ENCODE measurements around the gene CYP4A22. TPM values are rescaled to one million over a fixed set of nuclear protein-coding genes. Genes with fewer than 3 reads are reported as not detected.
A peak's percentile ranks its signal among the peaks of the same experiment; 100 is the strongest.
"Not testable (repeated sequence)": the region's sequence is repeated elsewhere in the genome, so short reads cannot be mapped to it uniquely, and the experiment has no call there.

The CYP4A22 gene
- not detected in 2 replicates for total RNA-seq

GRCh38 chr1:47137198-47137597 is at the start of gene CYP4A22:
Gene CYP4A22, plus strand, starts transcription at chr1:47137441. Its CDS starts 45 bp downstream, at chr1:47137486.
- no peak for DNase-seq (ENCODE audit: low read depth)
- H3K4me3 ChIP-seq (ENCODE audit: low read depth, low read length): no peak within 1 kb of the TSS
- TF ChIP-seq CTCF (IDR thresholded peaks at IDR 0.05; ENCODE audit: insufficient read depth, low read depth, low read length): no peak

GRCh38 chr1:47089356-47089755 is 47.9 kb upstream of the CYP4A22 start:
- TF ChIP-seq CTCF (IDR thresholded peaks at IDR 0.05; ENCODE audit: insufficient read depth, low read depth, low read length): peak; percentile 41
- not testable (repeated sequence) for H3K4me3 ChIP-seq (ENCODE audit: low read depth, low read length)
- DNase-seq (ENCODE audit: low read depth): peak; percentile 19

- not testable (repeated sequence) for H3K4me3 ChIP-seq (ENCODE audit: low read depth, low read length); DNase-seq (ENCODE audit: low read depth)
These were observed 45.8 kb upstream of the CYP4A22 start for GRCh38 chr1:47091476-47091875.

- H3K4me3 ChIP-seq (ENCODE audit: low read depth, low read length): no peak overlapping the region
- TF ChIP-seq CTCF (IDR thresholded peaks at IDR 0.05; ENCODE audit: insufficient read depth, low read depth, low read length): no peak
- no peak for DNase-seq (ENCODE audit: low read depth)
These were observed 32.4 kb upstream of the CYP4A22 start for GRCh38 chr1:47104816-47105215.

- H3K4me3 ChIP-seq (ENCODE audit: low read depth, low read length): no peak overlapping the region
- no peak for DNase-seq (ENCODE audit: low read depth)
- TF ChIP-seq CTCF (IDR thresholded peaks at IDR 0.05; ENCODE audit: insufficient read depth, low read depth, low read length): no peak
These were observed 30.4 kb upstream of the CYP4A22 start for GRCh38 chr1:47106792-47107191.

- DNase-seq (ENCODE audit: low read depth); H3K4me3 ChIP-seq (ENCODE audit: low read depth, low read length): not testable (repeated sequence)
These were observed 29.2 kb upstream of the CYP4A22 start for GRCh38 chr1:47107851-47108574.

GRCh38 chr1:47109482-47109881 is 27.8 kb upstream of the CYP4A22 start:
- H3K4me3 ChIP-seq (ENCODE audit: low read depth, low read length); DNase-seq (ENCODE audit: low read depth): not testable (repeated sequence)

GRCh38 chr1:47113178-47113577 is 24.1 kb upstream of the CYP4A22 start:
- DNase-seq (ENCODE audit: low read depth): no peak
- no peak overlapping the region for H3K4me3 ChIP-seq (ENCODE audit: low read depth, low read length)
- no peak for TF ChIP-seq CTCF (IDR thresholded peaks at IDR 0.05; ENCODE audit: insufficient read depth, low read depth, low read length)

- not testable (repeated sequence) for DNase-seq (ENCODE audit: low read depth); H3K4me3 ChIP-seq (ENCODE audit: low read depth, low read length)
These were observed 16.2 kb upstream of the CYP4A22 start for GRCh38 chr1:47121039-47121438.

GRCh38 chr1:47124834-47125233 is 12.4 kb upstream of the CYP4A22 start:
- not testable (repeated sequence) for DNase-seq (ENCODE audit: low read depth); H3K4me3 ChIP-seq (ENCODE audit: low read depth, low read length)

- DNase-seq (ENCODE audit: low read depth); H3K4me3 ChIP-seq (ENCODE audit: low read depth, low read length): not testable (repeated sequence)
These were observed 10.2 kb upstream of the CYP4A22 start for GRCh38 chr1:47126997-47127396.
